K562 (cell line): ENCODE results near the gene OXSR1. TPM values are rescaled to one million over a fixed set of nuclear protein-coding genes. Genes with fewer than 3 reads are reported as not detected.

Experiments
- ELF2 ChIP-seq: fragments of 250-450 bp; sonication (Bioruptor Pico); IDR thresholded peaks from 2 replicates; pipeline ENCODE4 v1.5.0; 2021; ENCODE audit warnings: mild to moderate bottlenecking
- FOS ChIP-seq: IDR thresholded peaks from 3 replicates; pipeline ENCODE4 v1.6.1; 2011; ENCODE audit not compliant: insufficient read length; ENCODE audit errors: extremely low read depth
- JUNB ChIP-seq: fragments of 450-650 bp; formaldehyde crosslinking; conservative IDR thresholded peaks from 2 replicates; pipeline ENCODE4 v1.4.0; 2020; ENCODE audit warnings: mild to moderate bottlenecking
- KLF6 ChIP-seq: fragments of 250-450 bp; sonication (Bioruptor Pico); IDR thresholded peaks from 2 replicates; pipeline ENCODE4 v1.4.0; 2020; ENCODE audit warnings: mild to moderate bottlenecking, moderate library complexity, borderline replicate concordance
- MECOM ChIP-seq: fragments of 250-450 bp; sonication (Bioruptor Pico); IDR thresholded peaks from 2 replicates; pipeline ENCODE4 v1.8.0; 2022; ENCODE audit warnings: inconsistent platforms
- MYNN ChIP-seq, 2 experiments: sonication (generic); formaldehyde crosslinking in 1 of 2; IDR thresholded peaks; 2 replicates each; pipeline versions ENCODE4 v1.5.0 to v1.6.1; 2016 to 2020; ENCODE audit warnings: antibody characterized with exemption in 1 of 2, missing genetic modification reagents in 1 of 2
- ZNF24 ChIP-seq: fragments of 450-650 bp; IDR thresholded peaks from 2 replicates; pipeline ENCODE4 v1.6.1; 2016
- polyA plus RNA-seq, 8 experiments: library from polyadenylated mRNA; depleted of rRNA in 4 of 8; stranded (reverse) in 5 of 8; unstranded in 3 of 8; fragments of >200 nt; fragmentation: Nextera tagmentation in 2 of 8; fragmentation: Illumina TruSeq in 1 of 8; extraction: Ambion mirVana in 2 of 8; extraction: Trizol in 1 of 8; gene quantifications; 2 replicates each; pipeline versions ENCODE4 v1.2.1 to v1.2.3, GENCODE V29; 2011 to 2014; ENCODE audit warnings: inconsistent platforms in 1 of 8, missing spikeins in 1 of 8
- total RNA-seq, 7 experiments: library from RNA; depleted of rRNA in 6 of 7; stranded (reverse); fragments of >200 nt in 6 of 7; fragmentation: Illumina TruSeq in 2 of 7; extraction: Trizol in 2 of 7; gene quantifications; 2 replicates each; pipeline versions ENCODE4 v1.2.1 to v1.2.3, GENCODE V29; 2011 to 2021; ENCODE audit warnings: low replicate concordance in 1 of 7
- TF ChIP-seq, protein P1 (sequence below): fragments of 250-450 bp; sonication (Bioruptor Pico); IDR thresholded peaks from 2 replicates; pipeline ENCODE4 v1.4.0; 2020; ENCODE audit warnings: borderline replicate concordance
- TF ChIP-seq, protein P2 (sequence below): sonication (generic); formaldehyde crosslinking; IDR thresholded peaks from 2 replicates; pipeline ENCODE4 v1.8.0; 2022; ENCODE audit warnings: mild to moderate bottlenecking, low read depth, missing genetic modification reagents
- TF ChIP-seq, protein P3 (sequence below): sonication (generic); formaldehyde crosslinking; IDR thresholded peaks from 2 replicates; pipeline ENCODE4 v1.8.0; 2022; ENCODE audit warnings: mild to moderate bottlenecking, missing genetic modification reagents
- TF ChIP-seq, protein P4 (sequence below): fragments of 450-650 bp; IDR thresholded peaks from 2 replicates; pipeline ENCODE4 v1.6.1; 2016; ENCODE audit warnings: low read depth
- TF ChIP-seq, protein P5 (sequence below): sonication (generic); formaldehyde crosslinking; IDR thresholded peaks from 2 replicates; pipeline ENCODE4 v1.8.0; 2022; ENCODE audit warnings: missing genetic modification reagents, mild to moderate bottlenecking, moderate library complexity, borderline replicate concordance
- TF ChIP-seq, protein P6 (sequence below): fragments of 450-650 bp; IDR thresholded peaks from 2 replicates; pipeline ENCODE4 v1.6.1; 2016

The OXSR1 gene
- total and polyA plus RNA-seq, 9 of the 15 experiments (the other 6 are each of a cell fraction or from before 2014, with no cell fraction given) = 15.7 to 87.6 (median 48.7) TPM

DNA sequence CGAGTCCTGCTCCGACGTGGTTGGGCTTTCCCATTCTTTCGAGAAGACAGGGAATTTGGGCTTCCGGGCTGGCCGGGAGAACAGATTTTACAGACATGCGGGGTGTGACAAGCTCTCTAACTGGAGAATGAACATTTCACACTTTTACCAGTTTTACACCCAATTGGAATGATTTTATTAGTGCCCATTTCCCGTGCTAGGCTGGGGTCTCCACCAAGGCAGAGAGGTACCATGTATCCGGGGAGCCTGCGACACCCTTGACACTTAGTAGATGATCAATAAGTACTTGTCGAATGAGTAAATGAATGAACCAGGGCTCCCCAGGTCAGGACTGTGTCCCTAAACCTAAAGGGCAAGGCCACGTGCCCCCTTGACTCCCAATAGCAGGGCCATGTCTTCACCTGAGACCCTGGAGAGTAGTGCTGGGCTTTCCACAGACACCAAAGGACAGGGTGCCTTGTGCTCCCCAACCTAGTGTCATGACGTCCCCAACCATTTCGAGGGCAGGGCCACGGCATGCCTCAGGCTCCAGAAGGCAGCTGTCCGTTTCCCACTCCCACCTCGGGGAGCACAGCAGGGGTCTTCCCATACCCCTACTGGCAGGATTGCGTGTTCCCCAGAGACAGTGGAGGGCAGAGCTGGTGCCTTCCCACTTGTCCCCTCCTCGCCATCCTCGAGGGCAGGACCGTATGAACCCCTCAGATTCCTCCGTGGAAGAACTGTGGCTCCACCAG, 27.6 kb upstream of the OXSR1 start (continued):
- TF ChIP-seq, protein P1, sequence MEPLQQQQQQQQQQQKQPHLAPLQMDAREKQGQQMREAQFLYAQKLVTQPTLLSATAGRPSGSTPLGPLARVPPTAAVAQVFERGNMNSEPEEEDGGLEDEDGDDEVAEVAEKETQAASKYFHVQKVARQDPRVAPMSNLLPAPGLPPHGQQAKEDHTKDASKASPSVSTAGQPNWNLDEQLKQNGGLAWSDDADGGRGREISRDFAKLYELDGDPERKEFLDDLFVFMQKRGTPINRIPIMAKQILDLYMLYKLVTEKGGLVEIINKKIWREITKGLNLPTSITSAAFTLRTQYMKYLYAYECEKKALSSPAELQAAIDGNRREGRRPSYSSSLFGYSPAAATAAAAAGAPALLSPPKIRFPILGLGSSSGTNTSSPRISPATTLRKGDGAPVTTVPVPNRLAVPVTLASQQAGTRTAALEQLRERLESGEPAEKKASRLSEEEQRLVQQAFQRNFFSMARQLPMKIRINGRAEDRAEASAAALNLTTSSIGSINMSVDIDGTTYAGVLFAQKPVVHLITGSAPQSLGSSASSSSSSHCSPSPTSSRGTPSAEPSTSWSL (CRISPR knock-in tag) = no peak
- TF ChIP-seq, protein P2, sequence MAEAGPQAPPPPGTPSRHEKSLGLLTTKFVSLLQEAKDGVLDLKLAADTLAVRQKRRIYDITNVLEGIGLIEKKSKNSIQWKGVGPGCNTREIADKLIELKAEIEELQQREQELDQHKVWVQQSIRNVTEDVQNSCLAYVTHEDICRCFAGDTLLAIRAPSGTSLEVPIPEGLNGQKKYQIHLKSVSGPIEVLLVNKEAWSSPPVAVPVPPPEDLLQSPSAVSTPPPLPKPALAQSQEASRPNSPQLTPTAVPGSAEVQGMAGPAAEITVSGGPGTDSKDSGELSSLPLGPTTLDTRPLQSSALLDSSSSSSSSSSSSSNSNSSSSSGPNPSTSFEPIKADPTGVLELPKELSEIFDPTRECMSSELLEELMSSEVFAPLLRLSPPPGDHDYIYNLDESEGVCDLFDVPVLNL (CRISPR knock-in tag) = peak; percentile 72
- TF ChIP-seq JUNB (CRISPR knock-in tag) = no peak
- TF ChIP-seq, protein P3, sequence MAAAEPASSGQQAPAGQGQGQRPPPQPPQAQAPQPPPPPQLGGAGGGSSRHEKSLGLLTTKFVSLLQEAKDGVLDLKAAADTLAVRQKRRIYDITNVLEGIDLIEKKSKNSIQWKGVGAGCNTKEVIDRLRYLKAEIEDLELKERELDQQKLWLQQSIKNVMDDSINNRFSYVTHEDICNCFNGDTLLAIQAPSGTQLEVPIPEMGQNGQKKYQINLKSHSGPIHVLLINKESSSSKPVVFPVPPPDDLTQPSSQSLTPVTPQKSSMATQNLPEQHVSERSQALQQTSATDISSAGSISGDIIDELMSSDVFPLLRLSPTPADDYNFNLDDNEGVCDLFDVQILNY (CRISPR knock-in tag) = peak; percentile 72; the same call in 1 of the 2 replicates
- no peak for TF ChIP-seq MYNN (IDR thresholded peaks at IDR 0.05)
- no peak for TF ChIP-seq MYNN (CRISPR knock-in tag; IDR thresholded peaks at IDR 0.05)
- no peak for TF ChIP-seq ELF2 (CRISPR knock-in tag)
- TF ChIP-seq, protein P4, sequence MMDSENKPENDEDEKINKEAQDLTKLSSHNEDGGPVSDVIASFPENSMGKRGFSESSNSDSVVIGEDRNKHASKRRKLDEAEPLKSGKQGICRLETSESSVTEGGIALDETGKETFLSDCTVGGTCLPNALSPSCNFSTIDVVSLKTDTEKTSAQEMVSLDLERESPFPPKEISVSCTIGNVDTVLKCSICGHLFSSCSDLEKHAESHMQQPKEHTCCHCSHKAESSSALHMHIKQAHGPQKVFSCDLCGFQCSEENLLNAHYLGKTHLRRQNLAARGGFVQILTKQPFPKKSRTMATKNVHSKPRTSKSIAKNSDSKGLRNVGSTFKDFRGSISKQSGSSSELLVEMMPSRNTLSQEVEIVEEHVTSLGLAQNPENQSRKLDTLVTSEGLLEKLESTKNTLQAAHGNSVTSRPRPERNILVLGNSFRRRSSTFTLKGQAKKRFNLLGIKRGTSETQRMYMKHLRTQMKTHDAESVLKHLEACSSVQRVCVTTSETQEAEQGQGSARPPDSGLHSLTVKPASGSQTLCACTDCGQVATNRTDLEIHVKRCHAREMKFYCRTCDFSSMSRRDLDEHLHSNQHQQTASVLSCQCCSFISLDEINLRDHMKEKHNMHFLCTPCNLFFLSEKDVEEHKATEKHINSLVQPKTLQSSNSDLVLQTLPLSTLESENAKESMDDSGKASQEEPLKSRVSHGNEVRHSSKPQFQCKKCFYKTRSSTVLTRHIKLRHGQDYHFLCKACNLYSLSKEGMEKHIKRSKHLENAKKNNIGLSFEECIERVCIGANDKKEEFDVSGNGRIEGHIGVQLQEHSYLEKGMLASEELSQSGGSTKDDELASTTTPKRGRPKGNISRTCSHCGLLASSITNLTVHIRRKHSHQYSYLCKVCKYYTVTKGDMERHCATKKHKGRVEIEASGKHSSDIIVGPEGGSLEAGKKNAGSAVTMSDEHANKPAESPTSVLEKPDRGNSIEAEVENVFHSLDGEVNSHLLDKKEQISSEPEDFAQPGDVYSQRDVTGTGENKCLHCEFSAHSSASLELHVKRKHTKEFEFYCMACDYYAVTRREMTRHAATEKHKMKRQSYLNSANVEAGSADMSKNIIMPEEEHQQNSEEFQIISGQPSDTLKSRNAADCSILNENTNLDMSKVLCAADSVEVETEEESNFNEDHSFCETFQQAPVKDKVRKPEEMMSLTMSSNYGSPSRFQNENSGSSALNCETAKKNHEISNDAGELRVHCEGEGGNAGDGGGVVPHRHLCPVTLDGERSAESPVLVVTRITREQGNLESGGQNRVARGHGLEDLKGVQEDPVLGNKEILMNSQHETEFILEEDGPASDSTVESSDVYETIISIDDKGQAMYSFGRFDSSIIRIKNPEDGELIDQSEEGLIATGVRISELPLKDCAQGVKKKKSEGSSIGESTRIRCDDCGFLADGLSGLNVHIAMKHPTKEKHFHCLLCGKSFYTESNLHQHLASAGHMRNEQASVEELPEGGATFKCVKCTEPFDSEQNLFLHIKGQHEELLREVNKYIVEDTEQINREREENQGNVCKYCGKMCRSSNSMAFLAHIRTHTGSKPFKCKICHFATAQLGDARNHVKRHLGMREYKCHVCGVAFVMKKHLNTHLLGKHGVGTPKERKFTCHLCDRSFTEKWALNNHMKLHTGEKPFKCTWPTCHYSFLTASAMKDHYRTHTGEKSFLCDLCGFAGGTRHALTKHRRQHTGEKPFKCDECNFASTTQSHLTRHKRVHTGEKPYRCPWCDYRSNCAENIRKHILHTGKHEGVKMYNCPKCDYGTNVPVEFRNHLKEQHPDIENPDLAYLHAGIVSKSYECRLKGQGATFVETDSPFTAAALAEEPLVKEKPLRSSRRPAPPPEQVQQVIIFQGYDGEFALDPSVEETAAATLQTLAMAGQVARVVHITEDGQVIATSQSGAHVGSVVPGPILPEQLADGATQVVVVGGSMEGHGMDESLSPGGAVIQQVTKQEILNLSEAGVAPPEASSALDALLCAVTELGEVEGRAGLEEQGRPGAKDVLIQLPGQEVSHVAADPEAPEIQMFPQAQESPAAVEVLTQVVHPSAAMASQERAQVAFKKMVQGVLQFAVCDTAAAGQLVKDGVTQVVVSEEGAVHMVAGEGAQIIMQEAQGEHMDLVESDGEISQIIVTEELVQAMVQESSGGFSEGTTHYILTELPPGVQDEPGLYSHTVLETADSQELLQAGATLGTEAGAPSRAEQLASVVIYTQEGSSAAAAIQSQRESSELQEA = peak; percentile 7; the same call in 1 of the 2 replicates
- no peak for TF ChIP-seq KLF6 (CRISPR knock-in tag)
- TF ChIP-seq, protein P5, sequence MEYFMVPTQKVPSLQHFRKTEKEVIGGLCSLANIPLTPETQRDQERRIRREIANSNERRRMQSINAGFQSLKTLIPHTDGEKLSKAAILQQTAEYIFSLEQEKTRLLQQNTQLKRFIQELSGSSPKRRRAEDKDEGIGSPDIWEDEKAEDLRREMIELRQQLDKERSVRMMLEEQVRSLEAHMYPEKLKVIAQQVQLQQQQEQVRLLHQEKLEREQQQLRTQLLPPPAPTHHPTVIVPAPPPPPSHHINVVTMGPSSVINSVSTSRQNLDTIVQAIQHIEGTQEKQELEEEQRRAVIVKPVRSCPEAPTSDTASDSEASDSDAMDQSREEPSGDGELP (CRISPR knock-in tag) = no peak
- TF ChIP-seq FOS = no peak
- TF ChIP-seq MECOM = no peak
- peak; percentile 24; the same call in 1 of the 2 replicates for TF ChIP-seq ZNF24
- TF ChIP-seq, protein P6, sequence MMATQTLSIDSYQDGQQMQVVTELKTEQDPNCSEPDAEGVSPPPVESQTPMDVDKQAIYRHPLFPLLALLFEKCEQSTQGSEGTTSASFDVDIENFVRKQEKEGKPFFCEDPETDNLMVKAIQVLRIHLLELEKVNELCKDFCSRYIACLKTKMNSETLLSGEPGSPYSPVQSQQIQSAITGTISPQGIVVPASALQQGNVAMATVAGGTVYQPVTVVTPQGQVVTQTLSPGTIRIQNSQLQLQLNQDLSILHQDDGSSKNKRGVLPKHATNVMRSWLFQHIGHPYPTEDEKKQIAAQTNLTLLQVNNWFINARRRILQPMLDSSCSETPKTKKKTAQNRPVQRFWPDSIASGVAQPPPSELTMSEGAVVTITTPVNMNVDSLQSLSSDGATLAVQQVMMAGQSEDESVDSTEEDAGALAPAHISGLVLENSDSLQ = no peak
